CD4-positive, alpha-beta T cell treated with Interleukin-4 for 4 hours (primary cell): ENCODE measurements around the gene SMYD3.
"Not testable (repeated sequence)": the region's sequence is repeated elsewhere in the genome, so short reads cannot be mapped to it uniquely, and the experiment has no call there.

Experiments
- DNase-seq: peaks from one replicate; pipeline ENCODE4 v3.0.0-alpha.2; 2020

The SMYD3 gene

DNA sequence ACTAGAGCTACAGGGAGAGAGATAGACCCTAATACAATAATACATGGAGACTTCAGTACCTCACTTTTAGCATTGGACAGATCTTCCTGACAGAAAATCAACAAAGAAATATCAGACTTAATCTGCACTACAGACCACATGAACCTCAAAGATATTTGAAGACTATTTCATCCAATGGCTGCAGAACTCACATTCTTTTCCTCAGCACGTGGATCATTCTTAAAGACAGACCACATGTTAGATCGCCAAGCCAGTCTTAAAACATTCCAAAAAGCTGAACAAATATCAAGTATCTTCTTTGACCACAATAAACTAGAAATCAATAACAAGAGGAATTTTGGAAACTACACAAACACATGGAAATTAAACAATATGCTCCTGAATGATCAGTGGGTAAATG is 776.3 kb downstream of the SMYD3 start:
- DNase-seq, result no peak

DNA sequence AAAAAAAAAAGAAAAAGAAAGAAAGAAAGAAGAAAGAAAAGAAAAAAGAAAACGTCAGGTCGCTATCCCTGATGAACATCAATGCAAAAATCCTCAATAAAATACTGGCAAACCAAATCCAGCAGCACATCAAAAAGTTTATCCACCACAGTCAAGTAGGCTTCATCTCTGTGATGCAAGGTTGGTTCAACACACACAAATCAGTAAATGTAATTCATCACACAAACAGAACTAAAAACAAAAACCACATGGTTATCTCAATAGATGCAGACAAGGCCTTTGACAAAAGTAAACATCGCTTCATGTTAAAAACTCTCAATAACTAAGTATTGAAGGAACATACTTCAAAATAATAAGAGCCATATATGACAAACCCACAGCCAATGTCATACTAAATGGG is 779.0 kb downstream of the SMYD3 start:
- DNase-seq, result not testable (repeated sequence)

DNA sequence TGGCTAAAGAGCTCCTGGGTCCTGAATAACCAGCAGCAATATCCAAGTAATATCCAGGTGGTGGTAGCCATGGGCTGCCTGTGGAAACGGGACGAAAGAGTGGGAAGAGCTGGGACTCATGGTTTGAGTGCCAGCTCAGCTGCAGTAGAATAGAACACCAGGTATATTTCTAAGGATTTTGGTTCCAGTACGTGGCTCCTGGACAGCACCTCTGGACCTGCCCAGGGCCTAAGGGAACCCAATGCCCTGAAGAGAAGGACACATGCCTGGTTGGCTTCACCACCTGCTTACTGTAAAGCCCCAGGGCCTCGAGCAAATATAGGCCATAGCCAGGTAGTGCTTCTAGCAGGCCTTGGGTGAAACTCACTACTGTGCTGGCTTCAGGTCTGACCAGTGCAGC is 785.6 kb downstream of the SMYD3 start:
- DNase-seq, result no peak

DNA sequence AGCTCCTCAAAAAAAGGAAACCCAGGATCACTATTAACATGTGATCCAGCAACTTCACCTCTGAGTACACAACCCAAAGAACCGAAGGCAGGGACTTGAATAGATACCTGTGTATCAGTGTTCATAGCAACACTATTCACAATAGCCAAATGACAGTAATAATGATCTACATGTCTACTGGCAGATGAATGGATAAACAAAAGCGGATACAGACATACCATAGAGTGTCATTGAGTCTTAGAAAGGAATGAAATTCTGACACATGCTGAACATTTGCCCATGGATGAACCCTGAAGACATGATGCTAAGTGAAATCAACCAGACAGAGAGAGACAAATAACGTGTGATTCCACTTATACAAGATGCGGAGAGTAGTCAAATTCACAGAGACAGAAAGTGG is 788.1 kb downstream of the SMYD3 start:
- DNase-seq, result no peak

DNA sequence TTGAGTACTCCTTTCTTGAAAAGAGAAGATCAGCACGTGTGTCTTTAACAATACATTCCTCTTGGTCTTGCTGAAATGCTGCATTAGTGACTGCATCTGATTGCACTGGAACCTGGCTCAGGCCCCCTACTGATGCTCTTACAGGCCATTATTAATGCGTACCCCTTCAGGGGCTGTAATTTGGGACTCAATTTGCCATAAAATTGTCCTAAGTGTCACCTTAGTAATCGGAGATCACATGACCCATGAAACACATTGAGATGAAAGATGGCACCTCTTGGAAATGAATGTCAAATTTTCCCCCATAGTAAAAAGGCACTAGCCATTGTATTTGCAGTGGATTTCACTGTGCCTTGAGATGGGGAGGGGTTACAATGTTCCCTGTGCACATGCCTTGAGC is 789.0 kb downstream of the SMYD3 start:
- no peak for DNase-seq

DNA sequence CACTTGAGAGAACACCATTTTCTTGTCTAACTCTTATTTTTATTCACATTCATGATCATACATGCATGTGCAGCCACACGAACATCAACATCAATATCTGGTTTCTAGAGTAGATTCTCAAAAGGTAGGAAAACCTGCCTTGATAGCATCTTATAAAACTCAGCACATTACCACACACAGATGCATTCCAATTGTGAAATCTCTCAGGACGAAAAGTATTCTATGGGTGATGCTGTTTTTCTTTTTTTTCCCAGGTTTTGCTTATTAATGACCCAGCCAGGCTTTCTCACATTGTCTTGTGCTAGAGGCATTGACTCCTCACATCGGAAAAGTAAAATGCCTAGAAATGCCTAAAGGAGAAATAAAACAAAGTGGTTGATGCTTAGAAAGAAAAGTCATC is 789.5 kb downstream of the SMYD3 start:
- no peak for DNase-seq

DNA sequence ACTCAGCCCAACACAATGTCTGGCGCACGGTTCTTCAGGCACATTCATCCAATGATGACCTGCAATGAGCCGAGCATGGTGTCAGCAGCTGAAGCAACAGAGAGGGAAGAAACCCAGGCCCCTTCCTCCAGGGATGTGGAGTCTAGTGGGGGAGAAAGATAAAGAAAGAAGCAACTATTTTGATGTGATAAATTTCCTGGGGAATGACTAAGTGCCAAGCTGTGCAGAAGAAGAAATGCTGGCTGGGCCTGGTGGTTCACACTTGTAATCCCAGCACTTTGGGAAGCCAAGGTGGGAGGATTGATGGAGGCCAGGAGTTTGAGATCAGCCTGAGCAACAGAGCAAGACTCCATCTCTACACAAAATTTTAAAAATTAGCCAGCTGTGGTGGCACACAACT is 790.5 kb downstream of the SMYD3 start:
- no peak for DNase-seq

DNA sequence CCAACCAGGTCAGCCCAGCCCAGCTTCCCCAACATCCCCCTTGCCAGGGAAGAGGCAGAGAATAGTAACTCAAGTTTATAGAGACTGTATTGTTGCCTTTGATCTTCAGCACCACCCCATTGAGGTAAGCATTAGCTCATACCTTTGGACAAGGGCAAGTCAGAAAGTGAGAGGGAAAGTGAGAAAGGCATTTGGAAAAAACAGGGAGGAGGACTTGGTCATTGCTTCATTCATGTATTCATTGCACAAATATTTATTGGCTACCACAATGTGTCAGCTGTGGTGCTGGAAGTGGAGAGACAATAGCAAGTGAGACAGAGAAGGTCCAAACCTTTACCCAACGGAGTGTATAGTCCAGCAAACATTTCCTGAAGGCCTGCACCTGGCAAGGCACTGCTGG is 791.1 kb downstream of the SMYD3 start:
- no peak for DNase-seq

DNA sequence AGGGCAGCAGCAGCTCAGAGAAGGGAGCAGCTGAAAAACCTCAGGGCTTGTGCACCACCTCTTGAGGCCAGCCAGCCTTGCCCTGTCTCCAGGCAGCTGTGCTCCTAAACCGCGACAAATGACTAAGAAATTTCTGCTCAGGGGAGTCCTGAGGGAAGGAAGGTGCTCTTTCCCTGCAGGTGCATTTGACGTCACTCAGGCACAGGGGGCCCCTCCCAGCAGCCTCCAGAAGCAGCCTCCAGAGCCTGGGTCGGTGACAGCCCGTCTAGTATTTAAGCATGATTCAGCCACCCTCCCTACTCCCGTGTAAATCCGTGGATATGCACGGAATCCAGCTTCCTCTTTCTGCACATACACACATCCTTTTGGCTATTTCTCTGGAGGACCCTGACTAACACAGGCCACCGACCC is 791.8 kb downstream of the SMYD3 start:
- no peak for DNase-seq

DNA sequence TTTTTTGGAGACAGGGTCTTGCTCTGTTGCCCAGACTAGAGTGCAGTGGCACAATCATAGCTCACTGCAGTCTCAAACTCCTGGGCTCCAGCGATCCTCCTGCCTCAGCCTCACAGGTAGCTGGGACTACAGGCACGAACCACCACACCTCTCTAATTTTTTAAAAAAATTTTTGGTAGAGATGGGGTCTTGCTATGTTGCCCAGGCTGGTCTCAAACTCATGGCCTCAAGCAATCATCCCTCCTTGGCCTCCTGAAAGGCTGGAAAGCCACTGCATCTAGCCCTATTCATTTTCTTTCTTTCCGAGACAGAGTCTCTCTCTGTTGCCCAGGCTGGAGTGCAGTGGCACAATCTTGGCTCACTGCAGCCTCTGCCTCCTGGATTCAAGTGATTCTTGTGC is 793.1 kb downstream of the SMYD3 start:
- not testable (repeated sequence) for DNase-seq

DNA sequence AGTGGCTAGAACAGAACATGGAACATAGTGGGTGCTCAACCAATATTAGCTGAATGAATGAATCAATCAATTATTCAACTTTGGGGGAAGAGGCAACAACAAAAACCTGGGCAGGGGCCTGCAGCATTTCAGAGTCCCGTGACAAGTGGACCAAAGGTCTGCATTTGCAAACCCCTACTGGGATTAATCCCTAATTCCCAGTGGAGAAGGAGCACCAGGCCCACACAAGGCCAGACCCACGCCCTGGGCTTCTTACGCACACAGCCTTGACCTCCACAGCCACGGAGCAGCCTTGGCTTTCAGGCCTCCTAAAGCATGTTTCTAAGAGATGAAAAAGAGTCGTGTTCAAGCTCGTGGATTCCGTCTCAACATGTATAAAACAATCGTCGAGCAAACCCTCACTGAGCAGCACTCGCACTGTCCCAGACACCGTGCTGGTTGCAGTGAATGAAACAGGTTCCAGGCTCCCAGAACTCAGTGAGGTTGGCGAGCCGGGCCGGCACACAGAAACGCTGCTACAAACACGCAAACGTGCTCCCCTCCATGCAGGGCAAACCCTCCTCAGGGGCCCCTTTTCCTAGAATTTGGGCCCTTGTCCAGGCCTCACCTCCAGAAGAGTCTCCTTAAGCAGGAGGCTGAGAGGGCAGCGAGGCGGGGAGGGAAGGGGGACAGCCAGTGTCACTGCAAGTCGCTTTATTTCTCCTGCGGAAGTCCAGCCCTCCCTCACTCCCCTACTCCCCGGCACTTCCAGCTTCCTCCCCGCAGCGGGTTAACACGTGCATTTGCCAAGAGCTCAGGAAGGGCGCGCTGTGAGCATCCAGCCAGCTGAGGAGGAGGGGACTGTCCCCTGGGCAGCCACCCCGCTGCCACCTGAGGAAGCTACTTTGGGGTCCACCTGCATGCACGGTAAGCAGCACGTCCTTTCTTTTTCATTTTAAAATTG is 795.8 kb downstream of the SMYD3 start:
- no peak for DNase-seq

DNA sequence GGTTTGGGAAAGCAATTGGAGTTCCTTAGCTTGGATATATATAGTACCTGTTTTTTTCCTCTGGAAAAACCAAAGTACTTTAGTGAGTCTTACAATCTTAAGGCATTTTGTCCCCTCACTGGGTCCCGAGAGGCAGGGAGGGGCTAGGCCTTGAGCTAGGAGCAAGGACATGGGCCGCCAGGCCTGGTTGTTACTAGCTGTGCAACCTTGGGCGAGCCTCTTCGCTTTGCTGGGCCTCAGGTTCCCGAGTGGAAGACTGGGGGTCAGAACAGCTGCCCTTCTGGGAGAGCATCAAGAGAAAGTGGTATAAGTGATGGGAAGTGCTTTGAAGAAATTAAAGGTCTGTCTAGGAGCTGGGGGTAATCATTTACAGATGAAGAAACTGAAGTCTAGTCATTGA is 799.1 kb downstream of the SMYD3 start:
- DNase-seq, result no peak

DNA sequence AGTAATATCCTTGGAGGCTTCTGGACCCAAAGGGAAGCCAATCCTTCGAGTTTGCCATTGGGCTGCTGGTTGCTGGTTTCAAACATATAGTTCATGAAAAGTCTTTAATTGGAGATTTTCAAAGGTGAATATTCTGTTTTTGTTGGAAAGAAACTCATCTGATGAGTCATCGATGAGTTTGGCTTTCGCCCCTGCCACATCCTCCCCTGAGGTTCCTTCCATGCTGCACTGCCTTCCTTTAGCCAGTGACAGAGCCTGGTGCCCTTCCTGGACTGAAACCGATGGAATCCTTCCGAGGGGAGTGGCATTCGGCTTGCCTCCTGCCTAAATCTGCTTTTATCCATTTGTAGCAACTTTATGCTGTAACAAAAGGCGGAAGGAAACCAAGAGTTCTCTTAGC is 802.3 kb downstream of the SMYD3 start:
- no peak for DNase-seq

DNA sequence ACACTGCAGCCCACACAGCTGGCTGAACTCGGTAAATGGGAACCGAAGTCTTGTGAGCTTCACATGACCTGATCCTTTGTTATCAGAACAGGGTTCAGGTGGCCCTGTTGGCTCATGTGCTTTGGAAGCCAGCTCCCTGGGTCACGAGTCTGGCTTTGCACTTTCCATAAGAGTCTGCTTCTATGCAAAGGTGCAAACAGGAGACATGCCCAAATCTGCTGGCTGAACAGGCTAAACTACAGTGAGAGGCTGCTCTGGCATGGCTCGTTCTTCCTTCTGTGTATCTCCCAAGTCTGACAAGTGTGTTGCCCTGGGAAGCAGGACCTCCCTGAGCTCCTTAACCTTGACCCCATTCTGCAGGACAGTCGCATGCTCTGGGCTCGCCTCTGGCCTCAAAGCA is 802.7 kb downstream of the SMYD3 start:
- DNase-seq, result no peak

DNA sequence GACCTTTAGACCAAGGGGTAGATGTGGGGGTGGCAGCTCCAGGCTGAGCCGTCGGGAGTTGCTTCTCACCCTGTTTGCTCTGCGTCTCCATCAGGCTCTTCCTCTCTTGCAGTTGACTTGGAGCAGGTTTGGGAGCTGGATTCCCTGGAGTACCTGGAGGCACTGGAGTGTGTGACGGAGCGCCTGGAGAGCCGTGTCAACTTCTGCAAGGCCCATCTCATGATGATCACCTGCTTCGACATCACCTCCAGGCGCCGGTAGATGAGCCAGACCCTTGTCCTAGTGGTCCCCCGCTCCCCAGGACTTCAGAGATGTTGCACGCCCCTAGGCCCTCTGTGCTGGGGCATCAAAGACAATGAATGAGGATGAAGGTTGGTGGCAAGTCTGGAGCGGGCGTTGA is 804.7 kb downstream of the SMYD3 start:
- no peak for DNase-seq

DNA sequence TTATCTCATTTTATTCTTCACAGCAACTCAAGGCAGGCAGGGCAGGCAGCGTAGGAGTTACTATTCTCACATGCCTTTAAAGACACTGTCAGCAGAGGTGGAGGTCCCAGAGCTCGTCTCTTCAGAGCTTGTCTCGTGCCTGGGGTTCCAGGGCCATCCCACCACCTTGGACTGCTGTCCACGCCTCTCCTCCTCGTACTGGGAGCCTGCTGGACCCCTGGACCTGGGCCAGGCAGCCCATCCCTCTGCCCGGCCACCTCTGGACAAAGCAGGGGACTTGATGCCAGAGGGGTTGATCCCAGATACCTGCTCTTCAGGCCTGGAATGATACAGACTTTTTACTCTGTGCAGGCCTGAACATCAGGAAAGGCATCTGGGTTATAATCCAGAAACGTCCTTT is 805.4 kb downstream of the SMYD3 start:
- no peak for DNase-seq

DNA sequence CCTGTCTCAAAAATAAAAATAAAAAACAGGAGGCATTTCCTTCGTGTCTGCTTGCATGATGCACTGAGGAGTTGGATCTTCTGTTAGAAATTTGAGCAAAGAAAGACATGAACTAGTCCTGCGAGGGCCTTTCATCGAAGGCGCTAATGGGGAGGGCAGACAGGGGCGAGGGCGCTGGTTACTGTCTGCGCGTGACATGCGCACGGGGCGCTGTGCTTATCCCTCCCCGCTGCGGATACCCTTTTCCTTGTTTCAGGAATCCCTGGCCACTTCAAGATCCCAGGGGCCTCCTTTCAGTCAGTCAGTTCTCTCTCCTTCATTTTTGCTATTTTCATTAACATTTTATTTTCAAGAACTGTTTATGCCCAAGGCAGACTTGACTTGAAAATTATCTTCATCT is 806.4 kb downstream of the SMYD3 start:
- no peak for DNase-seq
